ENCODE measurements around the gene P2RX2. TPM values are rescaled to one million over a fixed set of nuclear protein-coding genes. Genes with fewer than 3 reads are reported as not detected.

Gene P2RX2
- total RNA-seq, 1 donor: not detected

DNA sequence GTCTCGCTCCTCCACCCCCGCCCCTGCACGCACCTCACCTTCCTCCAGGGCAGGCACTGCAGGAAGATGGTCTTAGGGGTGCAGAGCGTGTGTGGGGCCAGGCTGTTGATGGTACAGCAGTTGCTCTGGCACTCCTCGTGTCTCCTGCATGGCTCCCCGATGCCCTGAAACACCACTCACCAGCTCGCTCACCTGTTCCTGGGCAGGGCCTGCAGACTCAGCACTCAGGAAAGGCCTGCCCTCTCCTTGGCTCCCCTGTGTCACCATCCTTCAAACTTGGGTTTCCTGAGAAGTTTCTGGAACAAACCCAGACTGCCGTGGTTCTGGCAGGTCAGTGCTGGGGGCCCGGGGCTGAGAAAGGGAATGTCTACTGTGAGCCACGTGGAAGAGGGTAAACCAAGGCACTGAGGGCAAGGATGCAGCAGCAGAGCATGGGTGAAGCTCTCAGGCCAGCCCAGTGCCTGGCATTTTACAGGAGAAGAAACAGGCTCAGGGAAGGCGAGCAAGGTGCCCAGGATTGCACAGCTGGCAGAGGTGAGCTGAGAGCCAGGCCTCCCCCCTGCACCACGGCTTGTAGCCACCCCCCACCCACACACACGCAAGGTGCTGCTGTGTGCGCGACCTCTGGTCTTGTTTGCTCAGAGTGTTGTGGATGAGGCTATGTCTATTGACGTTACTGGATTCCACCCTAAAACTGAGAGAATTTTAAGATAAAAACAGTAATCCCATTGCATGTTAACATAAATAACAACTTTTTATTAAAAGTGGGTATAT, 13.7 kb upstream of the P2RX2 start:
- Histone ChIP-seq H3K4me3 (ENCODE audit: insufficient read depth, low read length) (no peak overlapping the region), H3K9me3 (ENCODE audit: low read depth, low read length) (no peaks in the 10 kb centered on the region), H4K20me1 (ENCODE audit: insufficient read depth, low read length) (no peaks in the 10 kb centered on the region), H2AFZ (ENCODE audit: low read length) (no peak overlapping the region), H3K4me1 (ENCODE audit: insufficient read depth, low read length) (peaks cover 11% of the 10 kb centered on the region), H3K79me2 (ENCODE audit: insufficient read depth, low read length) (no peaks in the 10 kb centered on the region), H3K27me3 (ENCODE audit: insufficient read depth, low read length) (peaks cover 73% of the 10 kb centered on the region), H3K4me2 (ENCODE audit: insufficient read depth, low read length) (no peak overlapping the region), H3K27ac (ENCODE audit: low read depth, low read length) (no peak overlapping the region), H3K36me3 (ENCODE audit: insufficient read depth, low read length) (no peaks in the 10 kb centered on the region)
- TF ChIP-seq, protein P1, sequence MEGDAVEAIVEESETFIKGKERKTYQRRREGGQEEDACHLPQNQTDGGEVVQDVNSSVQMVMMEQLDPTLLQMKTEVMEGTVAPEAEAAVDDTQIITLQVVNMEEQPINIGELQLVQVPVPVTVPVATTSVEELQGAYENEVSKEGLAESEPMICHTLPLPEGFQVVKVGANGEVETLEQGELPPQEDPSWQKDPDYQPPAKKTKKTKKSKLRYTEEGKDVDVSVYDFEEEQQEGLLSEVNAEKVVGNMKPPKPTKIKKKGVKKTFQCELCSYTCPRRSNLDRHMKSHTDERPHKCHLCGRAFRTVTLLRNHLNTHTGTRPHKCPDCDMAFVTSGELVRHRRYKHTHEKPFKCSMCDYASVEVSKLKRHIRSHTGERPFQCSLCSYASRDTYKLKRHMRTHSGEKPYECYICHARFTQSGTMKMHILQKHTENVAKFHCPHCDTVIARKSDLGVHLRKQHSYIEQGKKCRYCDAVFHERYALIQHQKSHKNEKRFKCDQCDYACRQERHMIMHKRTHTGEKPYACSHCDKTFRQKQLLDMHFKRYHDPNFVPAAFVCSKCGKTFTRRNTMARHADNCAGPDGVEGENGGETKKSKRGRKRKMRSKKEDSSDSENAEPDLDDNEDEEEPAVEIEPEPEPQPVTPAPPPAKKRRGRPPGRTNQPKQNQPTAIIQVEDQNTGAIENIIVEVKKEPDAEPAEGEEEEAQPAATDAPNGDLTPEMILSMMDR (IDR thresholded peaks at IDR 0.05; ENCODE audit: extremely low read depth, low read depth, low read length): no peak
- DNase-seq (ENCODE audit: insufficient read length, low spot score, missing footprints): no peak

GRCh38 chr12:132605892-132606291, 12.7 kb upstream of the P2RX2 start:
- Histone ChIP-seq H3K4me1 (ENCODE audit: insufficient read depth, low read length) (peaks cover 16% of the 10 kb centered on the region), H3K4me3 (ENCODE audit: insufficient read depth, low read length) (no peak overlapping the region), H3K27me3 (ENCODE audit: insufficient read depth, low read length) (peaks cover 76% of the 10 kb centered on the region), H3K9me3 (ENCODE audit: low read depth, low read length) (no peaks in the 10 kb centered on the region), H3K27ac (ENCODE audit: low read depth, low read length) (no peak overlapping the region), H3K36me3 (ENCODE audit: insufficient read depth, low read length) (no peaks in the 10 kb centered on the region), H3K79me2 (ENCODE audit: insufficient read depth, low read length) (no peaks in the 10 kb centered on the region), H2AFZ (ENCODE audit: low read length) (no peak overlapping the region), H3K4me2 (ENCODE audit: insufficient read depth, low read length) (no peak overlapping the region), H4K20me1 (ENCODE audit: insufficient read depth, low read length) (no peaks in the 10 kb centered on the region)
- peak; percentile 58 for DNase-seq (ENCODE audit: insufficient read length, low spot score, missing footprints)
- TF ChIP-seq, protein P1 (IDR thresholded peaks at IDR 0.05; ENCODE audit: extremely low read depth, low read depth, low read length): no peak

- Histone ChIP-seq H2AFZ (ENCODE audit: low read length) (peak overlapping the region; percentile 15), H4K20me1 (ENCODE audit: insufficient read depth, low read length) (no peaks in the 10 kb centered on the region), H3K4me1 (ENCODE audit: insufficient read depth, low read length) (peaks cover 15% of the 10 kb centered on the region), H3K27me3 (ENCODE audit: insufficient read depth, low read length) (peaks cover 75% of the 10 kb centered on the region), H3K9me3 (ENCODE audit: low read depth, low read length) (peaks cover 3% of the 10 kb centered on the region), H3K36me3 (ENCODE audit: insufficient read depth, low read length) (no peaks in the 10 kb centered on the region), H3K4me3 (ENCODE audit: insufficient read depth, low read length) (no peak overlapping the region), H3K27ac (ENCODE audit: low read depth, low read length) (no peak overlapping the region), H3K79me2 (ENCODE audit: insufficient read depth, low read length) (no peaks in the 10 kb centered on the region), H3K4me2 (ENCODE audit: insufficient read depth, low read length) (no peak overlapping the region)
- DNase-seq (ENCODE audit: insufficient read length, low spot score, missing footprints): no peak
- TF ChIP-seq, protein P1 (IDR thresholded peaks at IDR 0.05; ENCODE audit: extremely low read depth, low read depth, low read length): no peak
Observed at GRCh38 chr12:132606466-132606865, 12.1 kb upstream of the P2RX2 start.

DNA sequence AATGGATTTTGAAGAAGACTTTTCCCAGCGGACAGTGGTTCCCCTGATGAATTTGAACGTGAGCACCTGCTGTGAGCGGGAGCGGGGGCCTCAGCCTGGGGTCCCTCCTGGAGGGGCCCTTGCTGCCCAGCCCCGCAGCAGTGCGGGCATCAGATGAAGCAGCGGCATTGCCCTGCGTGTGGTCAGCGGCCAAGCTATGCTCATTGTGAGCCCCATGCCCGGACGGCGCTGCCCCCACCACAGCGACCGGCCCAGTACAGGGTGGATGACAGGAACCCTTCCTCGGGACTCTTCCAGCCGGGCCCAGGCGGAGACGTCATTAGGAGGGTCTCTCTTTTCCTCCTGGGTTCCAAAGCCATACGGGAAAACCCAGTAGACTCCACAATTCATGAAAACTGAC, 11.6 kb upstream of the P2RX2 start:
- Histone ChIP-seq H2AFZ (ENCODE audit: low read length) (no peak overlapping the region), H3K9me3 (ENCODE audit: low read depth, low read length) (peaks cover 4% of the 10 kb centered on the region), H3K4me3 (ENCODE audit: insufficient read depth, low read length) (no peak overlapping the region), H3K36me3 (ENCODE audit: insufficient read depth, low read length) (no peaks in the 10 kb centered on the region), H3K79me2 (ENCODE audit: insufficient read depth, low read length) (no peaks in the 10 kb centered on the region), H3K27me3 (ENCODE audit: insufficient read depth, low read length) (peaks cover 75% of the 10 kb centered on the region), H3K4me1 (ENCODE audit: insufficient read depth, low read length) (peaks cover 15% of the 10 kb centered on the region), H3K27ac (ENCODE audit: low read depth, low read length) (no peak overlapping the region), H4K20me1 (ENCODE audit: insufficient read depth, low read length) (no peaks in the 10 kb centered on the region), H3K4me2 (ENCODE audit: insufficient read depth, low read length) (no peak overlapping the region)
- TF ChIP-seq, protein P1 (IDR thresholded peaks at IDR 0.05; ENCODE audit: extremely low read depth, low read depth, low read length): no peak
- DNase-seq (ENCODE audit: insufficient read length, low spot score, missing footprints): no peak

All from osteoblast (primary cell).